ENCODE measurements around the gene DAGLA.

DAGLA gene

GRCh38 chr11:61749591-61750217, 69.5 kb downstream of the DAGLA start:
- no peak for DNase-seq

- DNase-seq: no peak
These were observed 70.6 kb downstream of the DAGLA start for GRCh38 chr11:61750631-61751273.

GRCh38 chr11:61751384-61751783, 71.2 kb downstream of the DAGLA start:
- DNase-seq: no peak

GRCh38 chr11:61752117-61752924, 72.1 kb downstream of the DAGLA start, which contains the start of gene MYRF:
TSS of gene MYRF (plus strand) at chr11:61752636. CDS start at chr11:61752745, 109 bp downstream.
- DNase-seq: peak; percentile 44

GRCh38 chr11:61752925-61753521, 72.8 kb downstream of the DAGLA start:
- no peak for DNase-seq

GRCh38 chr11:61753672-61754071, 73.5 kb downstream of the DAGLA start:
- no peak for DNase-seq

GRCh38 chr11:61754534-61755482, 74.6 kb downstream of the DAGLA start:
- no peak for DNase-seq

- DNase-seq: no peak
These were observed 75.9 kb downstream of the DAGLA start for GRCh38 chr11:61756147-61756451.

- DNase-seq: no peak
These were observed 76.4 kb downstream of the DAGLA start for GRCh38 chr11:61756452-61757212.

GRCh38 chr11:61757213-61757862, 77.1 kb downstream of the DAGLA start:
- DNase-seq: no peak

GRCh38 chr11:61760946-61761345, 80.8 kb downstream of the DAGLA start:
- no peak for DNase-seq

GRCh38 chr11:61761440-61762222, 81.4 kb downstream of the DAGLA start:
- DNase-seq: no peak

GRCh38 chr11:61762223-61762615, 82.0 kb downstream of the DAGLA start:
- DNase-seq: no peak

- DNase-seq: no peak
These were observed 82.6 kb downstream of the DAGLA start for GRCh38 chr11:61762798-61763197.

GRCh38 chr11:61763930-61764605, 83.9 kb downstream of the DAGLA start:
- DNase-seq: no peak

GRCh38 chr11:61764606-61765260, 84.5 kb downstream of the DAGLA start:
- DNase-seq: no peak

- DNase-seq: no peak
These were observed 85.5 kb downstream of the DAGLA start for GRCh38 chr11:61765550-61766253.

- no peak for DNase-seq
These were observed 86.2 kb downstream of the DAGLA start for GRCh38 chr11:61766353-61766841.
